ENCODE data around the gene RNF150.

- TF ChIP-seq GATA3 (IDR thresholded peaks at IDR 0.05; ENCODE audit: low read depth, low read length) = no peak
- no peak for TF ChIP-seq GATA2 (IDR thresholded peaks at IDR 0.05; ENCODE audit: low read depth, low read length)
These were observed 256.5 kb downstream of the RNF150 start for GRCh38 chr4:140876615-140877364.

All from SH-SY5Y (cell line).